ENCODE measurements around the gene RNF2.

The RNF2 gene

GRCh38 chr1:185104083-185104482 lies 58.7 kb downstream of the RNF2 start:
- no peak for DNase-seq

- no peak for DNase-seq
Measured at GRCh38 chr1:185105121-185105520, 59.8 kb downstream of the RNF2 start.

GRCh38 chr1:185108321-185108720 lies 63.0 kb downstream of the RNF2 start:
- no peak for DNase-seq

GRCh38 chr1:185110145-185110544 lies 64.8 kb downstream of the RNF2 start:
- no peak for DNase-seq

- DNase-seq = no peak
Measured at GRCh38 chr1:185111873-185112272, 66.5 kb downstream of the RNF2 start.

GRCh38 chr1:185112356-185112755 lies 67.0 kb downstream of the RNF2 start:
- DNase-seq = no peak

GRCh38 chr1:185129708-185130107 lies 84.3 kb downstream of the RNF2 start:
- no peak for DNase-seq

- DNase-seq = no peak
Measured at GRCh38 chr1:185132534-185132933, 87.2 kb downstream of the RNF2 start.

GRCh38 chr1:185137896-185138545 lies 92.7 kb downstream of the RNF2 start:
- no peak for DNase-seq

GRCh38 chr1:185139246-185139645 lies 93.9 kb downstream of the RNF2 start:
- DNase-seq = no peak

- DNase-seq = no peak
Measured at GRCh38 chr1:185144233-185144632, 98.9 kb downstream of the RNF2 start.

- DNase-seq = no peak
Measured at GRCh38 chr1:185151215-185151614, 105.9 kb downstream of the RNF2 start.

Data from NCI-H748 treated with DMSO at 0.1 percent for 48 hours (cell line).